D721Med (cell line): Measurements from ENCODE around the gene ATP12A.

Source experiments
- DNase-seq: peaks from one replicate; pipeline ENCODE4 v3.0.0; 2011; ENCODE audit warnings: low spot score; ENCODE audit not compliant: insufficient read length
- FAIRE-seq: peaks from 2 replicates; lab custom pipeline; 2011; peaks lifted over from hg19 to GRCh38; lab: Jason Lieb, UNC
- CTCF ChIP-seq: IDR thresholded peaks from 2 replicates; pipeline ENCODE4 v1.5.1; 2012; ENCODE audit warnings: mild to moderate bottlenecking, control low read depth; ENCODE audit not compliant: insufficient read depth; ENCODE audit errors: missing control alignments

Gene ATP12A

DNA sequence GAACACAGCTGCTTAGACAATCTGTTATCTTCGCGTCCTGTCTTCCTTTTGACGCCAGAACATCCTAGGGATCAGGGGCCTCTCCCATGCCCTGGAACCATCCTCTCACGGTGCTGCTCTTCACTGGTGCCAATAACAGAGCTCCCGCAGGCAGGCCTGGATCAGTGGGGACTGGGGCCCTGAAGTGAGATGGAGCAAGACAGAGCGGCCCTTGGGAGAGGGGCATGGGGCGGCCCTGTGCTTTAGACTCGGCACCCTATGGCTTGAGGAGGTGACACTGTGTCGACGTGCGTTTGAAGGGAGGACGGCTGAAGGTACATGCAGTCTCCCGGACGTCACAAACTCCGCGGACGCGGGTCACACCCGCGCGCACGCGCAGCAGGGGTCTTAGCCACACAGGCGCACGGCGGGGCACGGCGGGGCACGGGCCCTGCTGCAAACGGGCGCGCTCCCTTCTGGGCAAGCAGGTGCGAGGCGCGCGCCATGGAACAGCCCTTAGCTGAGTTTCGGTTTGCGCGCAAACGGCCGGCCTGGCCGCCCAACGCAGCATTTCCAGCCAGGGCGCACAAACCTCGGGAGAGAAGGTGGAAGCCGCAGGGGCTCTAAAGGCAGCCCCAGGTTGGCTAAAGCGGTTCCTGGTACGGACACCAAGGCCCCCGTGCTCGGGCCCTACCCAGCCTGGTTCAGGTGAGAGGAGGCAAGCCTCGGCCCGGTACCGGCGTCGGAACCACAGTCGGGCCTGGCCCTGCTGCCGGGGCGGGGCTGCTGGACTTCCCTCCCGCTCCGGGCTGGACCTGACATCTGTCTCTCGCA is 67.2 kb downstream of the ATP12A start:
- no peak for FAIRE-seq
- DNase-seq = no peak
- no peak for TF ChIP-seq CTCF

GRCh38 chr13:24748061-24748400 is 67.8 kb downstream of the ATP12A start:
- FAIRE-seq (no peak), DNase-seq (no peak)
- TF ChIP-seq CTCF = no peak

- no peak for DNase-seq
- no peak for TF ChIP-seq CTCF
- no peak for FAIRE-seq
These were observed 79.0 kb downstream of the ATP12A start for GRCh38 chr13:24759197-24759596.
